Loucy (cell line): ENCODE results near the gene WDR43.

Experiments used
- H2AFZ ChIP-seq: fragments of 200-600 bp; sonication (generic); 2 replicates; pipeline ENCODE4 v1.6.0; 2016; ENCODE audit warnings: antibody characterized with exemption, mild to moderate bottlenecking, low read length, moderate library complexity
- H3F3A ChIP-seq: fragments of 200-600 bp; 2 replicates; pipeline ENCODE4 v1.6.0; 2016; ENCODE audit warnings: antibody characterized with exemption, low read depth, mild to moderate bottlenecking
- H3K27me3 ChIP-seq: fragments of 200-600 bp; sonication (generic); 2 replicates; pipeline ENCODE4 v1.6.1; 2014; ENCODE audit warnings: low read length, mild to moderate bottlenecking; ENCODE audit not compliant: insufficient read depth, poor library complexity, severe bottlenecking
- H3K36me3 ChIP-seq: fragments of 200-600 bp; sonication (generic); 2 replicates; pipeline ENCODE4 v1.6.1; 2016; ENCODE audit warnings: low read length; ENCODE audit not compliant: insufficient read depth
- H3K4me1 ChIP-seq: fragments of 200-600 bp; sonication (generic); 2 replicates; pipeline ENCODE4 v1.5.1; 2014; ENCODE audit warnings: low read length, mild to moderate bottlenecking; ENCODE audit not compliant: insufficient read depth, poor library complexity, severe bottlenecking
- H3K4me2 ChIP-seq: fragments of 200-600 bp; sonication (generic); 2 replicates; pipeline ENCODE4 v1.6.0; 2014; ENCODE audit warnings: antibody characterized with exemption, low read length, low read depth, mild to moderate bottlenecking; ENCODE audit not compliant: poor library complexity, severe bottlenecking
- H3K4me3 ChIP-seq: fragments of 200-600 bp; sonication (generic); 2 replicates; pipeline ENCODE4 v1.5.1; 2014; ENCODE audit warnings: low read length, mild to moderate bottlenecking, mixed read lengths; ENCODE audit not compliant: poor library complexity, severe bottlenecking
- H3K79me2 ChIP-seq: fragments of 200-600 bp; sonication (generic); 2 replicates; pipeline ENCODE4 v1.6.1; 2014; ENCODE audit warnings: low read length; ENCODE audit not compliant: insufficient read depth
- H3K9ac ChIP-seq: fragments of 200-600 bp; sonication (generic); 2 replicates; pipeline ENCODE4 v1.6.0; 2014; ENCODE audit warnings: mild to moderate bottlenecking, low read depth, low read length, moderate library complexity; ENCODE audit not compliant: poor library complexity, severe bottlenecking
- H3K9me2 ChIP-seq: fragments of 200-600 bp; sonication (generic); replicated peaks from 2 replicates; pipeline ENCODE4 v1.6.1; 2016; ENCODE audit warnings: low read depth, low read length, mixed read lengths
- H3K9me3 ChIP-seq: fragments of 200-600 bp; sonication (generic); 2 replicates; pipeline ENCODE4 v1.6.1; 2014; ENCODE audit warnings: mild to moderate bottlenecking, antibody characterized with exemption, low read length, low read depth; ENCODE audit not compliant: insufficient read depth
- H4K20me1 ChIP-seq: fragments of 200-600 bp; sonication (generic); 2 replicates; pipeline ENCODE4 v1.6.0; 2014; ENCODE audit warnings: antibody characterized with exemption, low read length, mild to moderate bottlenecking; ENCODE audit not compliant: insufficient read depth, poor library complexity, severe bottlenecking
- EZH2phosphoT487 ChIP-seq: fragments of 200-600 bp; IDR thresholded peaks from 2 replicates; pipeline ENCODE4 v1.6.1; 2018; ENCODE audit warnings: antibody characterized with exemption, mild to moderate bottlenecking, moderate library complexity, borderline replicate concordance
- TF ChIP-seq, protein P1 (sequence below): fragments of 200-600 bp; sonication (generic); conservative IDR thresholded peaks from 2 replicates; pipeline ENCODE4 v1.5.1; 2014; ENCODE audit warnings: mild to moderate bottlenecking, antibody characterized with exemption, low read length

WDR43 gene

DNA sequence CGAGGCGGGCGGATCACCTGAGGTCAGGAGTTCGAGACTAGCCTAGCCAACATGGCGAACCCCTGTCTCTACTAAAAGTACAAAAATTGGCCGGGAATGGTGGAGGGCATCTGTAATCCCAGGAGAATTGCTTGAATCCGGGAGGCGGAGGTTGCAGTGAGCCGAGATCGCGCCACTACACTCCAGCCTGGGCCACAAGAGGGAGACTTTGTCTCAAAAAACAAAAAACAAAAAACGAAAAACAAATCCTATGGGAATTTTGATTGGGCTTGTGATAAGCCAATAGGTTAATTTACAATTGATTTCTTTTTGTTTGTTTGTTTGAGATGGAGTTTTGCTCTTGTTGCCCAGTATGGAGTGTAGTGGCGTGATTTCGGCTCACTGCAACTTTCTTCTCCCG, 62.4 kb downstream of the WDR43 start:
- no peaks in the 10 kb centered on the region for H4K20me1 ChIP-seq
- no peaks in the 10 kb centered on the region for H3F3A ChIP-seq
- H3K79me2 ChIP-seq: no peaks in the 10 kb centered on the region
- TF ChIP-seq, protein P1, sequence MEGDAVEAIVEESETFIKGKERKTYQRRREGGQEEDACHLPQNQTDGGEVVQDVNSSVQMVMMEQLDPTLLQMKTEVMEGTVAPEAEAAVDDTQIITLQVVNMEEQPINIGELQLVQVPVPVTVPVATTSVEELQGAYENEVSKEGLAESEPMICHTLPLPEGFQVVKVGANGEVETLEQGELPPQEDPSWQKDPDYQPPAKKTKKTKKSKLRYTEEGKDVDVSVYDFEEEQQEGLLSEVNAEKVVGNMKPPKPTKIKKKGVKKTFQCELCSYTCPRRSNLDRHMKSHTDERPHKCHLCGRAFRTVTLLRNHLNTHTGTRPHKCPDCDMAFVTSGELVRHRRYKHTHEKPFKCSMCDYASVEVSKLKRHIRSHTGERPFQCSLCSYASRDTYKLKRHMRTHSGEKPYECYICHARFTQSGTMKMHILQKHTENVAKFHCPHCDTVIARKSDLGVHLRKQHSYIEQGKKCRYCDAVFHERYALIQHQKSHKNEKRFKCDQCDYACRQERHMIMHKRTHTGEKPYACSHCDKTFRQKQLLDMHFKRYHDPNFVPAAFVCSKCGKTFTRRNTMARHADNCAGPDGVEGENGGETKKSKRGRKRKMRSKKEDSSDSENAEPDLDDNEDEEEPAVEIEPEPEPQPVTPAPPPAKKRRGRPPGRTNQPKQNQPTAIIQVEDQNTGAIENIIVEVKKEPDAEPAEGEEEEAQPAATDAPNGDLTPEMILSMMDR: peak; percentile 52
- no peak for TF ChIP-seq EZH2phosphoT487
- no peaks in the 10 kb centered on the region for H3K4me1 ChIP-seq
- H3K4me3 ChIP-seq: peak overlapping the region; percentile 60
- peak overlapping the region; percentile 57 for H2AFZ ChIP-seq
- H3K9me2 ChIP-seq: no peaks in the 10 kb centered on the region
- H3K9ac ChIP-seq: no peak overlapping the region
- peak overlapping the region; percentile 70 for H3K4me2 ChIP-seq
- H3K27me3 ChIP-seq: no peaks in the 10 kb centered on the region
- no peaks in the 10 kb centered on the region for H3K36me3 ChIP-seq
- H3K9me3 ChIP-seq: no peaks in the 10 kb centered on the region

DNA sequence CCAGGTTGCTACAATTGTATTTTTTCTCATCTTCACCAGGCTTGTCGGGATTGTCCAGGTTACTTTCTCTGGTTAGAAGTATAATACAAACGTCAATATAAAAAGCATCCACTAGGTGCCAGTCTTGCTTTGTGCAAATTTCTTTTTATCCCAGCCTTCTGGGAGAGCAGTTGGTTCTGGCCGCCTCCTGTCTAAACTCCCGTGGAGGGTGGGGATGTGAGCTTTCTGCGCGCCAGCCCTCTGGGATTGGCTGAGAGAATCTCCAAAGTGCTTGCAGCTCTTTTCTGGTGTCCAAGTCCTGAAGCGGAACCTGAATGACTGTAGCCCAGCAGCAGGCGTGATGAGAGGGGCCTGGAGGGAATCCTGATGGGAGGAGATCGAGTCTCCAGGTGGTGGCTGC, 64.2 kb downstream of the WDR43 start:
- H2AFZ ChIP-seq: peak overlapping the region; percentile 25; the same call in 1 of the 2 replicates
- no peaks in the 10 kb centered on the region for H3K36me3 ChIP-seq
- H3K4me2 ChIP-seq: no peak overlapping the region
- H4K20me1 ChIP-seq: no peaks in the 10 kb centered on the region
- no peaks in the 10 kb centered on the region for H3K79me2 ChIP-seq
- H3F3A ChIP-seq: no peaks in the 10 kb centered on the region
- TF ChIP-seq, protein P1: peak; percentile 75
- no peak for TF ChIP-seq EZH2phosphoT487
- H3K9me2 ChIP-seq: no peaks in the 10 kb centered on the region
- H3K27me3 ChIP-seq: no peaks in the 10 kb centered on the region
- H3K9ac ChIP-seq: no peak overlapping the region
- no peaks in the 10 kb centered on the region for H3K9me3 ChIP-seq
- H3K4me3 ChIP-seq: no peak overlapping the region
- H3K4me1 ChIP-seq: no peaks in the 10 kb centered on the region

DNA sequence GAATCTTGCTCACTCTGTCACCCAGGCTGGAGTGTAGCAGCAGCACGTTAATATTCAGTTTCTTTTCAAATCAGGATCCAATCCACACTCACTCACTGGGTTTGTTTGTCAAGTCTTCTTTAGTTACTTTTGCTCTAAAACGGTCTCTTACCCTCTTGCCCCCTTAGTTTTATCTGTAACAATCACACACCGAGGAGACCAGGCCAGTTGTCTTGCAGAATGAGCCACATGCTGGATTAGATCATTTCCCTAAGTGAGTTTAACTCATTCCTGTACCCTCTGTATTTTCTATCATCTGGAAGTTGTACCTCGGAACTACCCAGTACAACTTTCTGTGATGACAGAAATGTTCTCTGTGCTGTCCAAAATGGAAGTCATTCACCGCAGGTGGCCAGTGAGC, 65.9 kb downstream of the WDR43 start:
- H3K9ac ChIP-seq: no peak overlapping the region
- H3K4me3 ChIP-seq: no peak overlapping the region
- H3K79me2 ChIP-seq: no peaks in the 10 kb centered on the region
- no peak overlapping the region for H2AFZ ChIP-seq
- no peaks in the 10 kb centered on the region for H3K27me3 ChIP-seq
- H3K9me2 ChIP-seq: no peaks in the 10 kb centered on the region
- no peaks in the 10 kb centered on the region for H3K36me3 ChIP-seq
- H3F3A ChIP-seq: no peaks in the 10 kb centered on the region
- no peak for TF ChIP-seq EZH2phosphoT487
- TF ChIP-seq, protein P1: no peak
- no peaks in the 10 kb centered on the region for H3K4me1 ChIP-seq
- no peaks in the 10 kb centered on the region for H4K20me1 ChIP-seq
- no peaks in the 10 kb centered on the region for H3K9me3 ChIP-seq
- H3K4me2 ChIP-seq: no peak overlapping the region
